ENCODE measurements around the gene LGALS7B. TPM values are rescaled to one million over a fixed set of nuclear protein-coding genes. Genes with fewer than 3 reads are reported as not detected.

The LGALS7B gene
- total RNA-seq, 2 donors from 2014 or later, result not detected

DNA sequence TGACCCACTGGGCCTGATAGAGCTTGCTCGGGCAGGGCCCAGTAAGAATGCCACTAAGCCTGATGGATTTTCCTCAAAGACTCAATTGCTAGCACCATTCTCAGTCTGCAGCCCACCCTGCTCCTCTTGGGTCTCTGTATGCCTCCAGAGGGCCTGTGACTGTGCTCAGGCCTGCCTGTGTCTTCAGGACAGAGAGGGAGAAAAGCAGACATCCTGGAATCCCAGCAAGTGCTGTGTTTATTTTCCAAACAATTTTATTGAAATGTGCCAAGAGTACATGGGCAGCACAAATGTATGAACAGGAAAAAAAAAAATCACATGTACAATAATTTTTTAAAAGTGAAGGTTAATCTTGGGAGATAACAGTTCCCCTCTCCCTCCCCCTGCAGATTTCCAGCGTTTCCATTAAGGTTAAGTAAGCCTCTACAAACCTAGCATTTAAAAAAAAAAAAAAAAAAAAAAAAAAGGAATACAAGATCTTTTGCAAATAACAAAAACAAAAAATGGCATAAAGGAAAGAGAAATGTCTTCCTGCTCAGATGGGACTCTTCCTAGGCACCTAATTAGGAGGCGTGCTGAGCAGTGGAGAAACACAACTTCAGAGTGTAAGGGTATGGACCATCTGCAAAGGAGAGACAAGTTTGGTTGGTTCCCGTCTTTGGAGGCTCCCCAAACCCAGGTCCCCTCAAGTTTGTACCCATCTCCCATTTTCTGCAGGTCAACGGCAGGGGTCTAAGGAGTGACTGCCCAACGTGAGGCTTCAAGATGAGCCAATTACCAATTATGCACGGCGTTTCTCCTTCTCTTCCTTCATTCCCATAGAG, 47.4 kb downstream of the LGALS7B start:
- Histone ChIP-seq H3K36me3 (peaks cover 30% of the 10 kb centered on the region), H3K9me3 (no peaks in the 10 kb centered on the region), H3K9ac (ENCODE audit: low read depth in 2 of 2, low read length in 2 of 2) (no peak overlapping the region), H3K27ac (no peak overlapping the region), H3K4me3 (no peak overlapping the region), H3K27me3 (no peaks in the 10 kb centered on the region), H3K4me1 (no peaks in the 10 kb centered on the region)
- intact Hi-C loops (cut with DNase I), result no loop called here
- TF ChIP-seq, protein P1, sequence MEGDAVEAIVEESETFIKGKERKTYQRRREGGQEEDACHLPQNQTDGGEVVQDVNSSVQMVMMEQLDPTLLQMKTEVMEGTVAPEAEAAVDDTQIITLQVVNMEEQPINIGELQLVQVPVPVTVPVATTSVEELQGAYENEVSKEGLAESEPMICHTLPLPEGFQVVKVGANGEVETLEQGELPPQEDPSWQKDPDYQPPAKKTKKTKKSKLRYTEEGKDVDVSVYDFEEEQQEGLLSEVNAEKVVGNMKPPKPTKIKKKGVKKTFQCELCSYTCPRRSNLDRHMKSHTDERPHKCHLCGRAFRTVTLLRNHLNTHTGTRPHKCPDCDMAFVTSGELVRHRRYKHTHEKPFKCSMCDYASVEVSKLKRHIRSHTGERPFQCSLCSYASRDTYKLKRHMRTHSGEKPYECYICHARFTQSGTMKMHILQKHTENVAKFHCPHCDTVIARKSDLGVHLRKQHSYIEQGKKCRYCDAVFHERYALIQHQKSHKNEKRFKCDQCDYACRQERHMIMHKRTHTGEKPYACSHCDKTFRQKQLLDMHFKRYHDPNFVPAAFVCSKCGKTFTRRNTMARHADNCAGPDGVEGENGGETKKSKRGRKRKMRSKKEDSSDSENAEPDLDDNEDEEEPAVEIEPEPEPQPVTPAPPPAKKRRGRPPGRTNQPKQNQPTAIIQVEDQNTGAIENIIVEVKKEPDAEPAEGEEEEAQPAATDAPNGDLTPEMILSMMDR (IDR thresholded peaks at IDR 0.05), result no peak
- no peak for DNase-seq

DNA sequence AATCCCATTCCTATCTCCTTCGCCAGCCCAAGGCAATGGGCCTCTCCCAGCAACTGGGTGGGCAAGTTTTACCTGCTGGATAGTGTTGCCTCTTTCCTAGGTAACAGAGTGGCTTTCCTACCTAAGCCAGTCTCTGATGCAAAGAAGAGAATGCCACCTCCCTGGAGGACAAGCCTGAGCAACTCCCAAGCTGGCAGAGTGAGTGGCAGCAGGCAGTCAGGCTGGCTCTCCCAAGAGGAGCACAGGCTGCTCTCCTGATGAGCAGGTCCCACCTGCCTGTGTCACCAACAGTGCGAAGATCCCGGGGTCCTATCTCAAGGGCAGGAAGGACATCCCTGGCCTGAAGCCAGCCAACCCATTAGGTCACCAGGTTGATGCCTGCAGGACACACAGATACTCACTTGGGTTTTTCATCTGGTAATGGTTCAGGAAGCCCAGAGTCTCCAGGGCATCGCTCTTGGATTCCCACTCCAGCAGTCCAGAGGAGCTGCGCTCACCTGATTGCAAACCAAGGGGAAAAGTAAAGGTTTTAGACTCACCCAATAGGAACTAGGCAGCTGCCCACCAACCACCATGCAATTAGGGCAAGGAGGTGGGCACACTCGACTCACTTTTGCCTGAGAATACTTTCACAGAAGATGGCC, 48.1 kb downstream of the LGALS7B start:
- no peaks in the 10 kb centered on the region for H3K9me3 ChIP-seq
- no peaks in the 10 kb centered on the region for H3K27me3 ChIP-seq
- no peak overlapping the region for H3K4me3 ChIP-seq
- no peak overlapping the region for H3K9ac ChIP-seq (ENCODE audit: low read depth in 2 of 2, low read length in 2 of 2)
- intact Hi-C loops (cut with DNase I), result no loop called here
- peaks cover 34% of the 10 kb centered on the region for H3K36me3 ChIP-seq
- DNase-seq, result no peak
- no peaks in the 10 kb centered on the region for H3K4me1 ChIP-seq
- TF ChIP-seq, protein P1 (IDR thresholded peaks at IDR 0.05), result no peak
- H3K27ac ChIP-seq, result no peak overlapping the region

DNA sequence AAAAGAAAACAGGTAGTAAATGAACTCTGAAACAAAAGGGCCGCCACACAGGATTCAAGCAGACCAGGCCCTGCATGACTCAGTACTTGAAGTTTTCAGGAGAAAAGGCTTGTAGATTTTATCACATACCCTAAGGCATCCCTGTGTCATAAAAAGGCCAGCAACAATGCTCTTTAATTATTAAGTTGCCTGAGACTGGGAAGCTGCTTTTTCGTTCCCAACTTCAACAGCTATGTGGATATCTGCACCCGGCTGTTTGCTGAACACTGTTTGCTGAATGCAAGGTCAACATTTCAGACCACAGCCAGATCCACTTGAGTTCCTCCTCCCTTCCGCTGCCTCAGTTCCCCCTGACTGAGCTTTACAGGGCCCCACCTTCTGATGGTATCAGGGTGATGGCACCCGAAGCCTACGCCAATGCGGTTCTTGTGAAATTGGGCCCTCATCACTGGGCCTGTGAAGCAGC, 48.7 kb downstream of the LGALS7B start:
- Histone ChIP-seq H3K9me3 (no peaks in the 10 kb centered on the region), H3K4me3 (no peak overlapping the region), H3K27me3 (no peaks in the 10 kb centered on the region), H3K27ac (no peak overlapping the region), H3K4me1 (no peaks in the 10 kb centered on the region), H3K36me3 (peaks cover 39% of the 10 kb centered on the region), H3K9ac (ENCODE audit: low read depth in 2 of 2, low read length in 2 of 2) (peak overlapping the region in 1 of 2 donors; percentile 21)
- no peak for DNase-seq
- intact Hi-C loops (cut with DNase I), result no loop called here
- TF ChIP-seq, protein P1 (IDR thresholded peaks at IDR 0.05), result no peak

DNA sequence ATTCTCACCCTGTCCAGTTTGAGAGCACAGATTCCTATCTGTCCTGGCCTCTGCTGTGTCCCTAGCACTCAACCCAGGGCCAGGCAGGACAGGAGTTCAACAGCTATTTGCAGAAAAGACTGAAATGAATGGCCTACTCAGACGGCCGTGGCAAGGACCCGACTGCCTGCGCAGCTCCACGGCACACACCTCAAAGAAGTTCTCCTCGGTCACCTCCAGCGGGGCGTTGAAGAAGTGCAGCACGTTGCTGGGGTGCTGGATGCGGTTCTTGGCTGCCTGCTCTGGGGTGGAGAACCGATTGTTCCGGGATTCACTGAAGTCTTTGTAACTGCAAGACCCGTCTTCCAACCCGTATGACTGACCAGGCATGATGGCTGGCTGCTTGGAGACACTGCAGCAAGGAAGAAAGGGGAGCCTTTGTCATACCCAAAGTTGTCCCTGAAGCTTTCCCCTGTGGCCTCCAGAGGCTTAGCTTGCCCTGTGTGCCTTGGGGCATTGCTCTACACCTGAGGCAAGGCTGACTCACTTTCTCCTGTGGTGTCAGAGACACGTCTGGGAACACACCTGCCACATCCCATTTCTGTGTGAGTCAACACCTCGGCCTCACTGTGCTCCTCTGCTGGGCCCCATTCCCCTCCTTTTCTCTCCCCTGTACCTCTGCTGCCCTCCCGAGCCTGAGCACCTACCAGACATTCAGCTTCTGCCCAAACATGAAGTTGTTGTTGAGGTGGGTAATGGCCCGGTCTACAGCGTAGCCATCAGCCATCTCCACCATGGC, 49.4 kb downstream of the LGALS7B start:
- H3K4me1 ChIP-seq, result no peaks in the 10 kb centered on the region

More for the DNA sequence above, 49.4 kb downstream of the LGALS7B start:
- TF ChIP-seq, protein P1 (IDR thresholded peaks at IDR 0.05), result no peak
- Histone ChIP-seq H3K36me3 (peaks cover 46% of the 10 kb centered on the region), H3K27ac (no peak overlapping the region), H3K9ac (ENCODE audit: low read depth in 2 of 2, low read length in 2 of 2) (peak overlapping the region in 1 of 2 donors; percentile 21), H3K9me3 (no peaks in the 10 kb centered on the region), H3K27me3 (no peaks in the 10 kb centered on the region), H3K4me3 (no peak overlapping the region)
- DNase-seq, result no peak
- intact Hi-C loops (cut with DNase I), result no loop called here
